DOHH2 (cell line): Measurements from ENCODE around the gene TNFSF10.
"Not testable (repeated sequence)": the region's sequence is repeated elsewhere in the genome, so short reads cannot be mapped to it uniquely, and the experiment has no call there.

Experiments
- H3F3A ChIP-seq: fragments of 200-600 bp; sonication (generic), shearing (Covaris generic); 2 replicates; pipeline ENCODE4 v1.6.0; 2016; ENCODE audit warnings: antibody characterized with exemption, mild to moderate bottlenecking; ENCODE audit not compliant: control insufficient read depth, insufficient read depth
- H3K27ac ChIP-seq: fragments of 200-600 bp; sonication (generic); 2 replicates; pipeline ENCODE4 v1.5.1; 2014; ENCODE audit warnings: low read depth, mild to moderate bottlenecking, low read length, moderate library complexity
- H3K27me3 ChIP-seq: fragments of 200-600 bp; sonication (generic); 2 replicates; pipeline ENCODE4 v1.6.1; 2014; ENCODE audit warnings: mild to moderate bottlenecking, low read length, mixed read lengths; ENCODE audit not compliant: control insufficient read depth
- H3K36me3 ChIP-seq: fragments of 200-600 bp; sonication (generic); 2 replicates; pipeline ENCODE4 v1.6.1; 2014; ENCODE audit warnings: mild to moderate bottlenecking, low read length, moderate library complexity, mixed read lengths; ENCODE audit not compliant: control insufficient read depth
- H3K4me1 ChIP-seq: fragments of 200-600 bp; sonication (generic); 2 replicates; pipeline ENCODE4 v1.6.1; 2014; ENCODE audit warnings: mild to moderate bottlenecking, low read length, mixed read lengths; ENCODE audit not compliant: control insufficient read depth
- H3K4me2 ChIP-seq: fragments of 200-600 bp; sonication (generic); 2 replicates; pipeline ENCODE4 v1.6.0; 2014; ENCODE audit warnings: mild to moderate bottlenecking, low read length, moderate library complexity
- H3K4me3 ChIP-seq: fragments of 200-600 bp; sonication (generic); 2 replicates; pipeline ENCODE4 v1.5.1; 2014; ENCODE audit warnings: mild to moderate bottlenecking, low read length, mixed read lengths
- H3K79me2 ChIP-seq: fragments of 200-600 bp; sonication (generic); 2 replicates; pipeline ENCODE4 v1.6.1; 2014; ENCODE audit warnings: mild to moderate bottlenecking, low read length, mixed read lengths; ENCODE audit not compliant: control insufficient read depth
- H3K9me2 ChIP-seq: fragments of 200-600 bp; sonication (generic); replicated peaks from 2 replicates; pipeline ENCODE4 v1.6.1; 2014; ENCODE audit warnings: mild to moderate bottlenecking, low read length, mixed read lengths; ENCODE audit not compliant: control insufficient read depth
- H3K9me3 ChIP-seq: fragments of 200-600 bp; sonication (generic); 2 replicates; pipeline ENCODE4 v1.6.1; 2014; ENCODE audit warnings: antibody characterized with exemption, low read length, mixed read lengths; ENCODE audit not compliant: control insufficient read depth, insufficient read depth
- H4K20me1 ChIP-seq: fragments of 200-600 bp; sonication (generic); 2 replicates; pipeline ENCODE4 v1.6.0; 2014; ENCODE audit warnings: low read depth, mild to moderate bottlenecking, antibody characterized with exemption, low read length, moderate library complexity; ENCODE audit not compliant: control insufficient read depth, insufficient read depth
- EZH2phosphoT487 ChIP-seq: fragments of 200-600 bp; sonication (generic); IDR thresholded peaks from 2 replicates; pipeline ENCODE4 v1.6.1; 2017; ENCODE audit warnings: borderline replicate concordance, mild to moderate bottlenecking, antibody characterized with exemption, low read length, moderate library complexity, mixed read lengths
- TF ChIP-seq, protein P1 (sequence below): fragments of 200-600 bp; sonication (generic); IDR thresholded peaks from one replicate; pipeline ENCODE4 v1.5.1; 2014; ENCODE audit warnings: antibody characterized with exemption, mild to moderate bottlenecking, low read depth, low read length; ENCODE audit not compliant: poor library complexity, severe bottlenecking

The TNFSF10 gene

DNA sequence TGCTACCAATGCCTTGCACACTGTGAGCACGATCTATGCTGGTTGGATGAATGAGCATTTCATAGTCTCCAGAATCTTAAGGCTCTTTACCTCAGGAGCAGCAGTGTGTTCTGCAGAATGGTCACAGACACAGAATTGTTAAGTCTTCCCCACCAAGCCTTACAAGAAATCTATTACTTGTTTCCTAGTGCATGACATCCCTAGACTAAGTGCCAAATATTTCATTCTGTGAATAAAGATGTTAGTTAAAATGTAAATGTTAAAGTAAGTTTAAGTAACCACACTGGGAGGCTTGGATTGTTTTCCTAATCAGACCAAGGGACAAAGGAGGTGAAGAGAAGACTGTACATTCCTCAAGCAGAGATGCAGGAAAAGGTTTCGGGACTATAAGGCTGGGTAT, 4.1 kb upstream of the TNFSF10 start:
- TF ChIP-seq, protein P1, sequence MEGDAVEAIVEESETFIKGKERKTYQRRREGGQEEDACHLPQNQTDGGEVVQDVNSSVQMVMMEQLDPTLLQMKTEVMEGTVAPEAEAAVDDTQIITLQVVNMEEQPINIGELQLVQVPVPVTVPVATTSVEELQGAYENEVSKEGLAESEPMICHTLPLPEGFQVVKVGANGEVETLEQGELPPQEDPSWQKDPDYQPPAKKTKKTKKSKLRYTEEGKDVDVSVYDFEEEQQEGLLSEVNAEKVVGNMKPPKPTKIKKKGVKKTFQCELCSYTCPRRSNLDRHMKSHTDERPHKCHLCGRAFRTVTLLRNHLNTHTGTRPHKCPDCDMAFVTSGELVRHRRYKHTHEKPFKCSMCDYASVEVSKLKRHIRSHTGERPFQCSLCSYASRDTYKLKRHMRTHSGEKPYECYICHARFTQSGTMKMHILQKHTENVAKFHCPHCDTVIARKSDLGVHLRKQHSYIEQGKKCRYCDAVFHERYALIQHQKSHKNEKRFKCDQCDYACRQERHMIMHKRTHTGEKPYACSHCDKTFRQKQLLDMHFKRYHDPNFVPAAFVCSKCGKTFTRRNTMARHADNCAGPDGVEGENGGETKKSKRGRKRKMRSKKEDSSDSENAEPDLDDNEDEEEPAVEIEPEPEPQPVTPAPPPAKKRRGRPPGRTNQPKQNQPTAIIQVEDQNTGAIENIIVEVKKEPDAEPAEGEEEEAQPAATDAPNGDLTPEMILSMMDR = no peak
- TF ChIP-seq EZH2phosphoT487 = no peak
- no peaks in the 10 kb centered on the region for H4K20me1 ChIP-seq
- H3K79me2 ChIP-seq = no peaks in the 10 kb centered on the region
- H3K27me3 ChIP-seq = no peaks in the 10 kb centered on the region
- H3F3A ChIP-seq = no peaks in the 10 kb centered on the region
- H3K4me2 ChIP-seq = no peak overlapping the region
- no peaks in the 10 kb centered on the region for H3K36me3 ChIP-seq
- H3K4me1 ChIP-seq = peaks cover 17% of the 10 kb centered on the region
- no peaks in the 10 kb centered on the region for H3K9me2 ChIP-seq
- H3K9me3 ChIP-seq = no peaks in the 10 kb centered on the region
- no peak overlapping the region for H3K4me3 ChIP-seq
- no peak overlapping the region for H3K27ac ChIP-seq

DNA sequence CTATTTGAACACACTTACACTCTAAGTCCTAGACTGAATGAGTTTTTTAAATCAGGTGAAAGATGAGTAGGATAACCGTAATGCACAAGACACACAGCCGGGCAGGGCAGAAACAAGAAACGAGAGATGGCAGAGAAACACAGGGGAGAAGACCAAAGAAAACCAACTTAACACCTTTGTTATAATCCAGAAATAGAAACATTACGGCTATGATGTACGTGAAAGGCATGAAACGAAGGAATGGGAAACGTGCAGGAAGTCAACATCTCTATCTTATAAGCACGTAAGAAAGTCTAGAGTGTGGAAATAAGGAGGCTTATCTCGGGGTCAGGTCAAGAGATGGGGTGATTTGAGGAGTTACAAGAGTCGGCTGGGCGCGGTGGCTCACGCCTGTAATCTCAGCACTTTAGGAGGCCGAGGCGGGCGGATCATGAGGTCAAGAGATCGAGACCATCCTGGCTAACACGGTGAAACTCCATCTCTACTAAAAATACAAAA, 1.9 kb upstream of the TNFSF10 start:
- no peak overlapping the region for H3K4me3 ChIP-seq
- H3K27me3 ChIP-seq = no peaks in the 10 kb centered on the region
- no peak overlapping the region for H3K4me2 ChIP-seq
- H3F3A ChIP-seq = no peaks in the 10 kb centered on the region
- no peak overlapping the region for H3K27ac ChIP-seq
- H3K79me2 ChIP-seq = no peaks in the 10 kb centered on the region
- no peak for TF ChIP-seq EZH2phosphoT487
- H4K20me1 ChIP-seq = no peaks in the 10 kb centered on the region
- no peaks in the 10 kb centered on the region for H3K36me3 ChIP-seq
- H3K9me2 ChIP-seq = no peaks in the 10 kb centered on the region
- no peaks in the 10 kb centered on the region for H3K9me3 ChIP-seq
- peaks cover 24% of the 10 kb centered on the region for H3K4me1 ChIP-seq

DNA sequence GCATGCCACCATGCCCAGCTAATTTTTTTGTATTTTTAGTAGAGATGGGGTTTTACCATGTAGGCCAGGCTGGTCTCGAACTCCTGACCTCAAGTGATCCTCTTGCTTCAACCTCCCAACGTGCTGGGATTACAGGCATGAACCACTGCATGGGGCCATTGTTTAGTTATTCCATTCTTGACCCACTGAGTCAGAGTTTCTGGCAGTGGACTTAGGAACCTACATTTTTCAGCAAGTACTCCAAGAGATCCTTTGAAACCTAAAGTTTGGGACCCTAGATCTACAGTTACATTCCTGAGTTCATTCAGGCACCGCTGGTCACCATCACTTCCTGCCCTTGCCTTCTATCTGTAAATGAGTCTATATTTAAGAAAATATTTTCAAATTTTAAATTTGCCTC, 1.4 kb upstream of the TNFSF10 start:
- no peaks in the 10 kb centered on the region for H3K79me2 ChIP-seq
- no peak overlapping the region for H3K27ac ChIP-seq

DNA sequence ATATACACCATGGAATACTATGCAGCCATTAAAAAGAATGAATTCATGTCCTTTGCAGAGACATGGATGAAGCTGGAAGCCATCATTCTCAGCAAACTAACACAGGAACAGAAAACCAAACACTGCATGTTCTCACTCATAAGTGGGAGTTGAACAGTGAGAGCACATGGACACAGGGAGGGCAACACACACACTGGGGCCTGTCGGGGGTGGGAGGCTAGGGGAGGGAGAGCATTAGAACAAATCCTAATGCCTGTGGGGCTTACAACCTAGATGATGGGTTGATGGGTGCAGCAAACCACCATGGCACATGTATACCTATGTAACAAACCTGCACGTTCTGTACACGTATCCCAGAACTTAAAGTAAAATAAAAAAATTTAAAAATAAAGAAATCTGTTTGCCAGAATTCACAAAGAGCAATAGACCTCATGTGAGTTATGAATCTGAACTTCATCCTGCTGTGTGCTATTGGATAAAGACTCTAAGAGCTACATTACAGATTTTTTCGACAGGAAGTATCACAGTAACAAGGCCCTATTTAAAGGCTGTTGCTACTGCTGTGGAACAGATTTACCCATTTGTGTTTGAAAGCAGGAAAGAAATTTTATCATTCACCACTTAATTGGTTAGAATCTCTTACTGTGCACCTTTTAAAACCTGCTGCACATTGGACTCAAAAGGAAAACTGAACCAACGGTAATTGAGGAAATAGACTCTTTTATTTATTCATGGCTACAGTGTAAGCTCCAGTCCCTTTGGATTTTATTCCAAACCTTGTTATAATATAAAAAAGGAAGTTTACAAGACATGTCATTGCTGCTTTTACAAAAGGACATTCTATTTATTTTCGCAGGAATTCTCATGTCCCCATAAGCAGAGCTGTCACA, 1.1 kb downstream of the TNFSF10 start:
- Histone ChIP-seq H3K4me3 (peak overlapping the region; percentile 89), H3K4me2 (peak overlapping the region; percentile 94), H3K27ac (peak overlapping the region; percentile 71), H3K4me1 (peaks cover 24% of the 10 kb centered on the region)
- H3K9me2 ChIP-seq, H3K9me3 ChIP-seq, H3K27me3 ChIP-seq, H3F3A ChIP-seq, H4K20me1 ChIP-seq, H3K79me2 ChIP-seq, H3K36me3 ChIP-seq: not testable (repeated sequence)

More for the DNA sequence above, 1.4 kb upstream of the TNFSF10 start:
- Histone ChIP-seq H3K27me3 (no peaks in the 10 kb centered on the region), H3K36me3 (no peaks in the 10 kb centered on the region), H3F3A (no peaks in the 10 kb centered on the region), H3K4me1 (peaks cover 24% of the 10 kb centered on the region), H4K20me1 (no peaks in the 10 kb centered on the region), H3K9me3 (no peaks in the 10 kb centered on the region), H3K4me3 (no peak overlapping the region), H3K4me2 (no peak overlapping the region), H3K9me2 (no peaks in the 10 kb centered on the region)
- TF ChIP-seq, protein P1 = no peak
- TF ChIP-seq EZH2phosphoT487 = no peak
